DMS79 treated with DMSO at 0.1 percent for 48 hours (cell line): Measurements from ENCODE around the gene CACNA1D.
"Not testable (repeated sequence)": the region's sequence is repeated elsewhere in the genome, so short reads cannot be mapped to it uniquely, and the experiment has no call there.

Experiments
- DNase-seq: peaks from one replicate; lab custom pipeline; 2025; lab: John Stamatoyannopoulos, UW

CACNA1D gene

DNA sequence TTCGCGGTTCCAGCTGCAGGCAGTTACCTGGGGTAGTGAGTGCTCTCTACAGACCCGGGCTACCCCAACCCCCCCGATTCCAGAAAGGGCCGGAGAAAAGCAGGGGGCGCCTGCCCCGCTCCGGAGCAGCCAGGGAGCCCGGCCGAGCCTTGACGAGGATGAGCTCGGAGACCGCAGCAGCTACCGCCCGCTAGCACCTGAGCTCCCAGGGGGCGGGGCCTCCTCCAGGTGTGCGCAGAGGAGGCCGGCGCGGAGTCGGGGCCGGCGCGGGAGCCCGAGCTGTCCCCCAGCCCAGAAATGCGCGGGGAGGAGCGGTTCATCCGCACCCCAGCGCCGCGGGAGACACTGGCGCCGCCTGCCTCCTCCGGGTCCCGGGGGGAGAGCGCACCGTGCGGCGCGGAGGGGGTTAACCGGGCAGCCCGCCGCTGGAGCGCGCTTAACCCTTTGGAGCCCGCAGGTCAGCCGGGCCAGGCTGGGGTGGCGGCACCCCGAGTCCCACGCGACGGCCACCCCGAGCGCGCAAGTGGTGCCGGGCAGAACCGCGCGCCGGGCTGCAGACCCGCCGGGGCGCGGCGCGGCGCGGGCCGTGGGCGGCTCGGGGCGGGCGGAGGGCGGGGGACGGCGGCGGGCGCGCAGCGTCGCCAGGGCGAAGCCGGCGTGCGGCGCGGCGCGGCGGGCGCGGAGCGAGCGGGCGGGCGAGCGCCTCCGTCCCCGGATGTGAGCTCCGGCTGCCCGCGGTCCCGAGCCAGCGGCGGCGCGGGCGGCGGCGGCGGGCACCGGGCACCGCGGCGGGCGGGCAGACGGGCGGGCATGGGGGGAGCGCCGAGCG is at the start of gene CACNA1D:
TSS of gene CACNA1D (plus strand) at position 649 of the 829 bp plus-strand sequence. CDS start 556 bp downstream, outside the sequence.
- DNase-seq = peak; percentile 7

DNA sequence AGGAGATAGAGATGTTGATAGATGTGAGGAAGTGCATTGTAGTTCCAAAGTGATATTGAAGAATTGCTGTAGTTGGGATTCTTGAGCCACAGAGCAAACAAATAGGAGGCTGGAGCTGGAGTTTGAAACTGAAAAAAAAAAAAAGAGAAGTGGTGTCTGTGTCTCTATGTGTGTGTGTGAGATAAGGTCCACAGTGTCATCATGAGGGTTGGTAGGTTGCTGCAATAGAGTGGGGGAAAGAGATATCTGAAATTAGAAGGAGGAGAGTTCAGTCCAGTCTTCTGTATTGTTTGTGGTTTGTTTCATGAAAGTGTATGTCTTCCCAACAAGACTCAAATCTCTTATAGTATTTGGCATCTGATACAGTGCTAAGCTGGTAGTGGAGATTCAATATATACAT is 37.3 kb upstream of the CACNA1D start:
- DNase-seq = no peak

DNA sequence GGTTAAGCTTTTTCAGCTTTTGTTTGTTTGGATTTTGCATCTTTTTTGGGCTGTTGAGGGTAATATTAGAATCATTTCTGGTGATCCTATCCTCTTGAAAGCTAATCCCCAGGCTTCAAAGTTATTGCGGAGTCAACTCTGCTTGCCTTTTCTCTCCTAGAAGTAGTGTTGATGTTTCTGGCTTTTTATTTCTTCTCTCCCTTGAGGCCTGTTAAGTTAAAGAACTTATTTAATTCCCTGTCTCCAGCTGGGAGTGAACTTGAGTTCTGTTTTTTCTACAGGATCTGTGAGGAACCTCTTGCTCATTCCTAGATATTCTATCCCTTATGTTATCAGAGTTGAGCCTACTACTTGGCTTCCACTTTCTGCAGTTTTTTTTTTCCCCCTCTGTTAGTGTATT is 34.1 kb upstream of the CACNA1D start:
- DNase-seq = no peak

GRCh38 chr3:53464424-53464823 is 30.0 kb upstream of the CACNA1D start:
- DNase-seq = no peak

DNA sequence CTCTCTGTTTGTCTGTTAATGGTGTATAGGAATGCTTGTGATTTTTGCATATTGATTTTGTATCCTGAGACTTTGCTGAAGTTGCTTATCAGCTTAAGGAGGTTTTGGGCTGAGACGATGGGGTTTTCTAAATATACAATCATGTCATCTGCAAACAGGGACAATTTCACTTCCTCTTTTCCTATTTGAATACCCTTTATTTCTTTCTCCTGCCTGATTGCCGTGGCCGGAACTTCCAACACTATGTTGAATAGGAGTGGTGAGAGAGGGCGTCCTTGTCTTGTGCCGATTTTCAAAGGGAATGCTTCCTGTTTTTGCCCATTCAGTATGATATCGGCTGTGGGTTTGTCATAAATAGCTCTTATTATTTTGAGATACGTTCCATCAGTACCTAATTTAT is 24.7 kb upstream of the CACNA1D start:
- DNase-seq = not testable (repeated sequence)

DNA sequence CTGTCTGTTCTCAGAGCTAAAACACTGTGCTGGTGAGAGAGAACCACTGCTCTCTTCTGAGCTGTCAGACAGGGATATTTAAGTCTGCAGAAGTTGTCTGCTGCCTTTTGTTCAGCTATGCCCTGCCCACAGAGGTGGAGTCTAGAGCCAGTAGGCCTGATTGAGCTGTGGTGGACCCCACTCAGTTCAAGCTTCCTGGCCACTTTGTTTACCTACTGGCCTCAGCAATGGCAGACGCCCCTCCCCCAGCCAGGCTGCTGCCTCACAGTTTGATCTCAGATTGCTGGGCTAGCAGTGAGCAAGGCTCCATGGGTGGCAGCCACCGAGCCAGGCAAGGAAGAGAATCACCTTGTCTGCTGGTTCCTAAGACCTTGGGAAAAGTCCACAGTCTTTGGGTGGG is 21.0 kb upstream of the CACNA1D start:
- no peak for DNase-seq

- DNase-seq = not testable (repeated sequence)
These were observed 18.0 kb upstream of the CACNA1D start for GRCh38 chr3:53476372-53476771.

GRCh38 chr3:53477689-53478088 is 16.7 kb upstream of the CACNA1D start:
- DNase-seq = not testable (repeated sequence)

- no peak for DNase-seq
These were observed 16.1 kb upstream of the CACNA1D start for GRCh38 chr3:53478166-53478830.

GRCh38 chr3:53478921-53479664 is 15.3 kb upstream of the CACNA1D start:
- DNase-seq = no peak

DNA sequence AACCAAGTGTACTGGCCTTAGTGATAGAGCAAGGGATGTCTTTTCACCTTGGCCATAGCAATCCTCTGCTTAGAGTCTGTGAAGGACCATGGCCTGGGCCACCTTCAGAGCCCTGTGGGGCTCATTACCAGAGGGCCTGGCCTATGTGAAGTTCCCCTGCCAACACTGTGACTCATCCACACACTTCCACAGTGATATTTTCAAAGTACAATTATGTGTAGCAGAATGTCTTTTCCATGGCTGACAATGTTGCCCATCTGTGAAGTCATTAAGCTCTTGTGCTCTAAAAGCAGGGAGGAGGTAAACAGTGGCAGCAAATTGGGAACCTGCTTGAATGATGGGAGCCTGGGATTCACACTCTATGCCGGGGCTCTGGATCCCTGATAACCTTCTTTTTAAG is 12.2 kb upstream of the CACNA1D start:
- DNase-seq = no peak

- DNase-seq = no peak
These were observed 10.6 kb upstream of the CACNA1D start for GRCh38 chr3:53483821-53484220.

GRCh38 chr3:53484984-53485383 is 9.4 kb upstream of the CACNA1D start:
- DNase-seq = no peak

DNA sequence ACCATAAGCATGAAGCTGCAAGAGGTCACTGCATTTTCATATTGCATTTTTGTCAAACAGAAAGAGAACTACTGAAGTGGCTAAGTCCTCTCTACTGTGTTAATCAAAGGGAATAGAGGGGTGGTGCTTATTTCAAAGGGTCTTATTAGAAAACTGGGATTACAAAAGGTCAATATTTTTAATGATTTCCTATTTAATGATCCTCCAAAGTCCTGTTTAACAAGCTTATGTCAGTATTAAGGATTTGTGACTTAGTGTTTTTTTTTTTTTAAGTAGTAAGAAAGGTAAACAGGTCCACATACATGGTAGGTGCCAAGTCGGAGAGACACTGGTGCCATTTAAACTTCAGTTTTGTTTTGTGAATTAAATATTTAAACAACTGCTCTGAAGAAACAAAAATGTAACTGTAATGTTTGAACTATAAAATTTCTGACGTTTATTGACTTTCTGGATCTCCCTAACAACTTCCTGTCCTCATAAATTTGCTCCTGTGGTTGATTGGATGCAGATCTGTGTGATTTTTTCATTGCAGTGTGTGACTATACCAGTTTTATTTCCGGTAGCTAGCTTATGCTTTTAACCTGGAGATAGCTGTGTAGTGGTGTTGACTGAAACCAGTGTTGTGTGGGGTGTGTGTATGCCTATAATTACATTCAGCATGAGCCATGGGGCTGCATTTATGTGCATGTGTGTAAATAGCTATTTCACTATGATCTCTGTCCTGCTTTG is 8.6 kb upstream of the CACNA1D start:
- DNase-seq = no peak

DNA sequence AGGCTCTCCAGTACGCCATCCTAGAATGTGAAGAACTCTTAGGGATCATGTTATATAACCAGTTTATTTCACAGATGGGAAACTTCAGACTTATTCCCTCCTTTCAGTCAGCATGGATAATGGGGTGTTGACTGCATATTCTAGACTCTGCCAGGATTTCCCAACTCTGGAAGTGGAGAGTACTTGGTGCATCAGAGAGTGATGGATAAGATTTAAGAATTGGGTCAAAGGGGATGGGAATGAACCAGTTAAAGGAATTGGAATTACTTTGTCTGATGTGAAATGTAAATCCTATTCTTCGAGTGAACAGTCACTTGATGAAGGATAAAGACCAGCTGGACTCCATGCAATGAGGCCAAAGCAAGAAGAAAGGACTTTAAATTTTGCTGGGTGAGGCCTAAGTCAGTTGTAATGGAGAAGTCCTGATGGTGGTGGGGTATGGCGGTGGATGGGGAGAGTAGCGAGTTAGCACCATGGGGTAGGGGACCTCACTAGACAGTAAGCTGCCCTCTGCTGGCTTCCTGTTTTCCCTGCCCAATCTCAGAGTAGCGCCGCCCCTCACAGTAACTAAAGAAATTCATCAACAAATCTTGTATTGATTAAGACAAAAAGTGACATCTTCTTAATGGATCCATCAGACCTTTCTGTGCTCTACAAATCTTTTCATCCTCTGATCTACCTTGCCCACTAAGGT is 7.3 kb upstream of the CACNA1D start:
- DNase-seq = no peak

DNA sequence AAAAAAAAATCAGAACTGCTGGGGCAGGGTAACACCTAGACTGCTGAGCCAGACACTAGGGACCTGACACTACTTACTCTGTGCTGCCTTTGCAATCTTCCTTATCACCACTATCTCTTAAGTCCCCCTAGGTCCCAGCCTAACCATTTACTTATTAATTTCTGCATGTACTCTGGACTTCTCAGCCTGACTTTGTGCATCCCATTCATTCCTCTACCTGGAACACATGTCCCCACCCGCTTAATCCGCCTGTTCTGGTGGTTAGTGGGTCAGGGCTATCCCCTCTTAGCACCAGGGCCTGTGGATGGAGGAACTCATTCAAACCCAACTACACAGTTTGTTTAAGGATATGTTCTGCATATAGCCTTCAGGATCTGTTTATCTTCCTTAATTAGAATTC is 5.0 kb upstream of the CACNA1D start:
- DNase-seq = no peak

DNA sequence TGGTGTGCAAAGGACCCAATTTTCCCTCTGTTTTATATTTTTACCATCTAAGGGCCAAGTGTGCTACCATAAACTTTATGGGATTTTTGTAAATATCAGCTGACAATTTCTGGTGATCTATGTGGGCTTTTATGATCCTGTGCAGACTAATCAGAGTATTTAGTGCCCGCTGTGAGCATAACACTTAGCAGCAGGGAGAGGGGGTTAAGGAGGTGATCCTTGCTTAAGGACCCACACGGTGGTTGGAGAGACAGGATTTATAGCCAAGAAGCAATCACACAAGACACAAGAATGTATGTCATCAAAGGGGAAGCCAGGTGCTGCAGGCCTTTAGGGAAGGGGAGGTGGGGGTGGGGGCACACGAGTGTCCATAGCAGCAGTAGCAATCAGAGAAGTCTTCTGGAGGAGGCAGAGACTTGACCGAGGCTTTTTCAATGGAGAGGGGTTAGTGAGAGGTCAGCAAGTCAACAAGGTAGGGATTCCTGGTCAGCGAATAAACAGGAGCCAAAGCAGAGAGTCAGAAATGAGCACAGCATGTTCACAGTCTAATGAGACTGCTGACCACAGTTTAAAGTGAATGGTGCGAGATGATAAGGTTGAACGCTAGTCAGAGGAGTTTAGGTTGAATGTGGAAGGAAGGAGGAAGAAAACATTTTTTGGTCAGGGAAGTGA is 4.5 kb upstream of the CACNA1D start:
- DNase-seq = no peak

DNA sequence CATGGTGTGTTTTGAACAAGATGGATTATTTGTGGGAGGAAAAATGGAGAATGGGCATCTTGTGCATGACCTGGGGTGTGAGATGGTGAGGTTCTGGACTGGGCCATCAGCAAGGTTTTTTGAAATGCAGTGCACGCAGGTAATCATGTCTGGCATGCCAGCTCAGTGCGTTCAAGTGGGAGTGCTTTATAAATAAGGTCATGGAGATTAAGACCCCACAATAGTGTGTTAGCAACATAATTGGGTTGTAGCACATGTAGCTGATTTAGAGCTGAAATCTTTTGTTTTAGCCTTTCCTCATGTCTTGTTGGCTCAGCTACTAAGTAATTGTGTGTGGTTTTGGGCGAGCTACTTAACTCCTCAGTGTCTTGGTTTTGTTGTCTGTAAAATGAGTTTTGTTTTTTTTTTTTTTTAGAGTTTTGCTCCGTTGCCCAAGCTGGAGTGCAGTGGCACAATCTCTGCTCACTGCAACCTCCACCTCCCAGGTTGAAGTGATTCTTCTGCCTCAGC is 3.9 kb upstream of the CACNA1D start:
- DNase-seq = no peak

GRCh38 chr3:53491276-53491675 is 3.1 kb upstream of the CACNA1D start:
- DNase-seq = no peak

DNA sequence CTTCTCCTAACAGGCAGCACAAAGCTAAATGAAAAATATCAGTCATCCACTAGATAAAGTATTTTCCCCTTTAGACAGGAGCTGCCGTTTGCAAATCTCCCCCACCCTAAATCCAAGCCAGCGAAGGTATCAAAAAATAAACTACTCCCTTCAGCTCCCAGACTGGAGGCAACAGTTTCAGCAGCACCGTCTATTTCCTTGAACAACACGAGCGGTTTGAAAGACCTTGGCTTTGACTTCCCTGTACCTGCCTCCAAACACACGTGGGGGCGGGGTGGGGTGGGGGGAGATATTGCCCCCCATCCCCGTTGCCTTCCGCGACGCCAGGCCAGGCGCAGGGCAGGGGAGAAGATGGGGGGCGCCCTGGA is 832 bp upstream of the CACNA1D start:
- DNase-seq = no peak

DNA sequence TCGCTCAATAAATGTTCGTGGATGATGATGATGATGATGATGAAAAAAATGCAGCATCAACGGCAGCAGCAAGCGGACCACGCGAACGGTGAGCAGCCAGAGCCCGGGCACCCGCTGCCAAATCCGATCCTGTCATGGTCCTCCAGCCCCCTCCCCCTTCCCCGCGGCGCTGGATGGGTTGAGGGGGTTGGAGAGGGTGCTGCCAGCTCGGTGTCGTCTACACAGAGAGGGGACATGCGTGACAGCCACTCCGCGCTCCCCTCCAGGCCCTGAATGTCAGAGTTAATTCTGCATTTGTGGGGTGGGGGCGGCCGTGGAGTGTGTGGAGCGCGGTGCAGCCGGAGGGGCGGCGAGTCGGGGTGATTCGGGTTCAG is 722 bp downstream of the CACNA1D start:
- no peak for DNase-seq
